ENCODE measurements around the gene FARP2. TPM values are rescaled to one million over a fixed set of nuclear protein-coding genes. Genes with fewer than 3 reads are reported as not detected.
"Not testable (repeated sequence)": the region's sequence is repeated elsewhere in the genome, so short reads cannot be mapped to it uniquely, and the experiment has no call there.

FARP2 gene
- total RNA-seq (2014; rRNA removed; shearing (Covaris generic)): 29.2 and 30.4 TPM in 2 replicates
- polyA plus RNA-seq (2014; cell fraction: nucleus; rRNA removed): 26.8 and 33.1 TPM in 2 replicates

DNA sequence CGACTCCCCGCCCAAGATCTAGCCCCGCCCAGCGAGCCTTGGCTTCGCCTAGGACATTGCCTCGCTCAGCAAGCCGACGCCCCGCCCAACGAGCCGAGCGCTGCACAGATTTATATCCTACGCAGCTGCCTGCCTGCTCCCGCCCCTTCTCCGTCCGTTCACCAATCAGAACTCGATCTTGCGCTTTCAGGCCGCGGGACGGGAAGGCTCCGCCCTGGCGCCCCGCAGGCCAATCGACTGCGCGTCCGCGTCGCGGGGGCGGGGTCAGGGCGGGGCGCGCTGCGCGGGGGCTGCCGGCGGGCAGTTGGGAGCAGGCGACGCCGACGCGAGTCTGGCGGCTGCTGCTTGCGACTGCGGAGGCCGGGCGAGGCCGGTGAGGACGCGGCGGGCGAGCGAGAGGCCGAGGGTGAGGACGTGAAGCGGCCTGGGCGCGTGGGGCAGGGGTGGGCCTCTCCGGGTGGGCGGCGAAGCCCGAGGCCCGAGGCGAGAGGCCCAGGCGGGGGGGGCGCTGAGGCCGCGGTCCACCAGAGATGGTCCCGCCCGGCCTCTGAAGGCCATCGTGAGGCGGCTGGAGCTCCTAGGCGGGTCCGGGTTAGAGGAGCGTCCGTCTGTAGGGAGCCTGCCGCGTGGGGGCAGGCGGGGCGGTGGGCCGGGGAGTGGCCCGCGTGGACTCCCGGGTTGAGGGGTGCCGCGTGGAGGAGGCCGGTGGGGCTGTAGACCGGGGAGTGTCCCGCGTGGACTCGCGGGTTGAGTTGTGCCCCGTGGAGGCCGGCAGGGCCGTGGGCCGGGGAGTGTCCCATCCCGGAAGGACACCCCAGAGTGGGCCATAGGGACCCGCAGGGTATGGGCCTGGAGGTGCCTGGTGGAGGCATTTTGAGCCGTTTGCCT lies at the start of gene FARP2:
TSS of gene FARP2 (plus strand) at position 303 of the 888 bp plus-strand sequence. CDS start 16,823 bp downstream, outside the sequence.
- DNase-seq (ENCODE audit: extremely low read depth, low read depth): peak; percentile 99

GRCh38 chr2:241307055-241307454 lies 49.0 kb upstream of the FARP2 start:
- DNase-seq (ENCODE audit: extremely low read depth, low read depth): no peak

- DNase-seq (ENCODE audit: extremely low read depth, low read depth): no peak
These were observed 47.8 kb upstream of the FARP2 start for GRCh38 chr2:241308267-241308666.

- DNase-seq (ENCODE audit: extremely low read depth, low read depth): no peak
These were observed 47.1 kb upstream of the FARP2 start for GRCh38 chr2:241308832-241309500.

DNA sequence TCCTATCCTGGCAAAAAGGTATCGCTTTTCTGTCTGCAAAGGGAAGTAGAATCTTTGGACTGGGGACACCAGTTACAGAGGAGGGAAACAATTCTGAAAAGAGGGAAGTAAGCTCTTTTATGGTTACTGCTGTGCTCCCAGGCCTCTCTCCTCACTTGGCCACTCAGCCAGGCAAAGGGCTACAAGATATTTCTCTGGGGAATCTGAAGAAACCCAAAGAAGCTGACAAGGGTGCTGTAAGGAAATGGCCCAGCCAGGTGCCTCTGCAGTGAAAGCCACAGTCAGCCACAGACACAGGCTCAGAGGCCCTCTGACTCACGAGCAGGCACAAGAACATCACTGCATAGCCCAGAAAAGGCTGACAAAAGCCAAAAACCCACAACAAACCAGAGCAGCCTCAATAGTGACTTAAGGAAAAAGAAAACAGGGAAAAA lies 46.4 kb upstream of the FARP2 start:
- DNase-seq (ENCODE audit: extremely low read depth, low read depth): no peak

GRCh38 chr2:241310917-241311566 lies 45.0 kb upstream of the FARP2 start:
- DNase-seq (ENCODE audit: extremely low read depth, low read depth): no peak

- DNase-seq (ENCODE audit: extremely low read depth, low read depth): no peak
These were observed 44.0 kb upstream of the FARP2 start for GRCh38 chr2:241312082-241312481.

GRCh38 chr2:241313543-241314095 lies 42.5 kb upstream of the FARP2 start:
- DNase-seq (ENCODE audit: extremely low read depth, low read depth): no peak

DNA sequence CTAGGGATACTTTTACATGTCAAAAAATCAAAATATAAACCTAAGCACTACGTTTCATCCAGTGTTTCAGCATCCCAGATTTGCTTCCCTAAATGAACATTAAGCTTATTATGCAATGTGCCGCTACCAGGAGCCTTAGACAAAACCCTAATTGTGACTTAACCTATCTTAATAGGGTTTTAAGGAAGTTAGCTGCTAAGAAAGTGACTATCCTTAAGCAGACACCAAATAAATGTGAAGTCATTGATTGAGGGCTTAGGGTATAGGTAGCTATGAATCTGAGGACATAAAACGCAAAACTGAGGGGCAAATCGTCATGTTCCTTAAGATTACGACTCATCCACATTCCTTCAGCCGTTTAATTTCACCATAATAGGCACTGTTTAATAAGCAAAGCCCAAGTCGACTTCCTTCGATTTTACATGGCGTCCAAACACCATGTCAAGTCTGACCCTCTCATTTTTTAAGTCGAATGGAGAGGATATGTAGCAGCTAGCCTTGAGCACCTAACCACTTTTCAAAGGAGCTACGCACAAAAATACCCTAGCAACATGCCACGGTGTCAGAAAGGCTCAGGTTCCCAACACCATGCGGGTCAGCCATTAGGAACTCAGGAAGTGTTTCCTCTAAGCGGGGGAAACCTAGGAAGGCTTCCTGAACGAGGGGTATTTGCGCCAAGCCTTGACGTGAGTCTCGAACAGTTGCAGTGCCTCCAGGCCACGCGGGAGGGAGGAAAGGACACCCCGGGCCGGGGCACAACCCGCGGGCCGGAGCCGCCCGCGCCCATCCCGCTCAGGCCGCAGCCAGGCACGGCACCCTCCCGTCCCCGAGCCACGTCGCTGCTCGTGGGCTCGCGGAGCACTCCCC lies 41.6 kb upstream of the FARP2 start:
- no peak for DNase-seq (ENCODE audit: extremely low read depth, low read depth)

DNA sequence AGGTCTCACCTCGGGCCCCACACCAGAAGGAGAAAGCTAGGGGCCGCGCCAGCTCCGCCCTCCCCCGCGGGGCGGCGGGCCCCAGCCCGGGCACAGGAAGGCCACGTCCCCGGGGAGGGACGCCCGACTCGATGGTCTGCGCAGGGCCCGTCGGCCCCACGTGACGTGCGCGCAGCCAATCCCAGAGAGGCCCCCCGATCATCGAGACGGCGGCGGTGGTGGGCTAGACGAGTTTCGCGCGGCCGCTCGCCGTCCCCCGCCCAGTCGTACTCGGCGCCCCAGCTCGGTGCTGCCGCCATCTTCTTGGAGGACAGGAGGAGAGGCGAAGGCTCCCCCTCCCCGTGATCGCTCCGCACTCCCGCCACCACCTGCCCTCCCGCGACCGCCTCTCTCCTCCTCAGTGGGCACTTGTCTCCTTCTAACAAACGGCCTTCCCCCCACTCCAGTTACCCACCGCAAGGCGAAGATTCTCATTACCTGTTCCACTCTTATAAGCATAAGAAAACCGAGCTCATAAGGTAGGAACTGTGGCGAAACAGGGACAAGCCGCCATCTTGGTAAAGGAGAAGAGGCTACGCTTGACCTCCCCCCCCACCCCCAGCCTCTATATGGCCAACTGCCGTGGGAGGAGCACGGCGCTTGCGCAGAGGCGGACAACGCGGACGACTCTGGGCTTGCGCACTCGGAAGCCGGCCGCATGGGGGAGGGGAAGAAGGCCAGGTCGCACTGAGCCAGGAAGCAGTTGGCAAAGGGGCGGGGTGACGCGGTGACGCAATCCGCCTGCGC lies 40.8 kb upstream of the FARP2 start, which contains the start of gene HDLBP:
TSS of gene HDLBP (minus strand) at position 580 of the 786 bp plus-strand sequence. CDS start 48,803 bp downstream, outside the sequence.
- DNase-seq (ENCODE audit: extremely low read depth, low read depth): peak; percentile 99

DNA sequence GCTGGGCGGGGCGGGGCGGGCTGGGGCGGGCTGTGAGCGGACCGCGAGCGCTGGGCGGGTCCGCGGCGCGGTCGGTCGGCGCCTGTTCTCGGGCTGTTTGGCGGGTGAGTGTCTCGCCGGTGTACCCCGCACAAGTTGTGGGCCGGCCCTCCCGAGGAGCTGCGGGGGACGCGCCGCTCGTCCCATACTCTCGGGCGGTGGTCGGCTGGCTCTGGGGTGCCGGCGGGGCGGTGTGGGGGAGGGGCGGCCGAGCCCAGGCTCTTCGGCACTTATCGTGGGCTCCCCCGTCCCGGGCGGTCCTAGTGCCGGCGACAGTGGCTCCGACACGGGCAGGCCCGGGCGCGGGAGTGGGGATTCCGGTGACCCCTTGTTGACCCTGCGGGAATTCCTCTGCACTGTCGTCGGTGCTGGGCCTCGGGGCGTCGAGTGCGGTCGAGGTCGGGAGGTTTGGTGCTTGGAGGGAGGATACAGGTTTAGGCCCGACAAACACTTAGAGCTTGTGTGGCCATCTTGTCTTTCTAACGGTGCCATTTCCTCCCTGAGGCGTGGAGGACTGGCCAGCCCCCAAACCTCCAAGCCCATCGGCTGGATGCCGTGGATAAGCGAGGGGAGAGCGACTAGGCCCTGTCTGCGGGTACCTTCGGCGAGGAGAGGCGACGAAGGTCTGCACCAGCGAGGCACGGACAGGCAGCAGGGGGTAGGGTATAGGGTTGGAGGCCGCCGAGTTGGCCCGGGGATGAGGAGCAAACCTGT lies 40.0 kb upstream of the FARP2 start, which contains the start of gene SEPTIN2:
TSS of gene SEPTIN2 (plus strand) at position 47 of the 753 bp plus-strand sequence. CDS start 8,308 bp downstream, outside the sequence.
- DNase-seq (ENCODE audit: extremely low read depth, low read depth): peak; percentile 40

DNA sequence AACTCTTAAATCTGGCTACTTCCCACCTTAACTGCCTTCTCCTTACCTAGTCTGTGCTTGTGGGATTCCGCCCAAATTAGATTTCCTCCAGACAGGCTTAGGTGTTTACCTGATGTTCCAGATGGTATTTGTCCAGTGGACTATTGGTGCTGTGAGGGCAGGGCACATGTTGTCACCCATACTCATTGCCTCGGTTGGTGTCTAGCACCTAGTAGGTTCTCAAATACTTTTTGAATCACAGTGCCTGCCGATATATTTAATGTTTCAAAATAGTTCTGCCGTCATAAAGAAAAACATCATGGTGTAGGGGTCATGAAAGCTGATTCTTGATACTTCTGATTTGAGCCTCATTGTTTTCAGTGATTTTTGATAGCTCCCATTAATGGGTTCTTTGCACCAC lies 39.3 kb upstream of the FARP2 start:
- DNase-seq (ENCODE audit: extremely low read depth, low read depth): no peak

DNA sequence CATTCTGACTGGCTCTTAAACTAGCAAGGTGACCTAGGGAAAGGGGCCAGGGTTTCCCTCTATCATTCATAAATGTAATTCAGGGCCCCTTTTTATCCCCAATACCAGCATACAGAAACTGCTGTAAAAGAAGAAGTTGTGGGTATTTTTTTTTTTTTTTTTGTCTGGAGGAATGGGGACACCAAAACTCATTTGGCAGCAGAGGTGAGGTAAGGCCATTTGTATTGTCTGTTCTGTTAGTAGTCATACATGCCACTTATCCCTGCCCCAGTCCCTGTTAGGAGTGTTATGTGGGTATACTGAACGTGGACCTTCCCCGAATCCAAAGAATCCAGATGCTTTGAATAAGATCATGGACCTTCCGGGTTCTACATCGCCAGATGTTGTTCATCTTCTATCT lies 38.7 kb upstream of the FARP2 start:
- DNase-seq (ENCODE audit: extremely low read depth, low read depth): no peak

GRCh38 chr2:241318830-241319229 lies 37.3 kb upstream of the FARP2 start:
- not testable (repeated sequence) for DNase-seq (ENCODE audit: extremely low read depth, low read depth)

DNA sequence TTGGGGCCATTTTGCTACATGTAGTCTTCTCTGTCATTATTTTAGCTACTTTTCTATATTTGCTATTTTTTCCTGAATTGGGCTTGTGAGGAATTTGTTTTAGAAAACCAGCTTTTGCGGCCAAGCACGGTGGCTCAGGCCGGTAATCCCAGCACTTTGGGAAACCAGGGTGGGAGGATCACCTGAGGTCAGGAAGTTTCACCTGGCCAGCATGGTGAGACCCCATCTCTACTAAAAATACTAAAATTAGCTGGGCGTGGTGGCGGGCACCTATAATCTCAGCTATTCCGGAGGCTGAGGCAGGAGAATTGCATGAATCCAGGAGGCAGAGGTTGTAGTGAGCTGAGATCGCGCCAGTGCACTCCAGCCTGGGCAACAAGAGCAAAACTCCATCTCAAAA lies 35.7 kb upstream of the FARP2 start:
- DNase-seq (ENCODE audit: extremely low read depth, low read depth): no peak

- no peak for DNase-seq (ENCODE audit: extremely low read depth, low read depth)
These were observed 35.1 kb upstream of the FARP2 start for GRCh38 chr2:241321033-241321432.

DNA sequence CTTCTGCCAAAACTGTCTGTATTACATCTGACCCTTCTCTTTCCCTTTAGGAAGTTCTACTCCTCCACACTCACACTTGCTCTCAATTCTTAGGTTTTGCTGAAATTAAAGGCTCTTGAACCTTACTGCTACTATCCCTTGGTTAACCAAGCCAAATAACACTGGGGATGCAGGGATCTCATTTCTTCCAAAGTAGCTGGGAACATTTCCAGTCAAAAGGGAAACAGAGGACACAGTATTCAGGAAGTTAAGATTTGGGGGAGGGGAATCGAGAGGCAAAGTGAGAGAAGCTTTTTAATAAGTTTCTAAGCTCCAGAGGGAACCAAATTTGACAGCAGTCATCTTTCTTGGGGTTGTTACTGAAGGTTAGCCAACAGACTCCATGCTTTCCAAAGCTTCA lies 34.2 kb upstream of the FARP2 start:
- DNase-seq (ENCODE audit: extremely low read depth, low read depth): no peak

GRCh38 chr2:241323778-241324177 lies 32.3 kb upstream of the FARP2 start:
- no peak for DNase-seq (ENCODE audit: extremely low read depth, low read depth)
